SK-N-SH treated with all-trans-retinoic acid at 6 μM for 48 hours (cell line): ENCODE data around the gene NARS2.

Source experiments
- ATAC-seq: fragments of 200-7000 bp; cut with Tn5 transposase; 3 replicates; pipeline ENCODE4 v1.9.1; 2020; ENCODE audit warnings: mild to moderate bottlenecking, moderate library complexity
- ARNTL ChIP-seq: fragments of 450-650 bp; formaldehyde crosslinking; IDR thresholded peaks from 2 replicates; pipeline ENCODE4 v1.5.0; 2020; ENCODE audit warnings: low read depth, mild to moderate bottlenecking, moderate library complexity, borderline replicate concordance
- BACH2 ChIP-seq: fragments of 250-450 bp; sonication (Bioruptor Pico); IDR thresholded peaks from 2 replicates; pipeline ENCODE4 v1.9.0; 2021; ENCODE audit warnings: mild to moderate bottlenecking, borderline replicate concordance
- ESRRG ChIP-seq: fragments of 250-450 bp; sonication (Bioruptor Pico); IDR thresholded peaks from 2 replicates; pipeline ENCODE4 v1.6.1; 2021; ENCODE audit warnings: mild to moderate bottlenecking
- GLIS3 ChIP-seq: fragments of 250-450 bp; sonication (Bioruptor Pico); IDR thresholded peaks from 2 replicates; pipeline ENCODE4 v1.5.0; 2020; ENCODE audit warnings: mild to moderate bottlenecking, moderate library complexity
- ISL1 ChIP-seq: fragments of 250-450 bp; sonication (Bioruptor Pico); IDR thresholded peaks from 2 replicates; pipeline ENCODE4 v2.1.2; 2022; ENCODE audit warnings: mild to moderate bottlenecking, moderate library complexity
- OSR1 ChIP-seq: fragments of 250-450 bp; sonication (Bioruptor Pico); IDR thresholded peaks from 2 replicates; pipeline ENCODE4 v1.8.0; 2022; ENCODE audit warnings: moderate library complexity, mild to moderate bottlenecking, inconsistent platforms
- PPARA ChIP-seq: fragments of 250-450 bp; sonication (Bioruptor Pico); IDR thresholded peaks from 2 replicates; pipeline ENCODE4 v1.5.0; 2020; ENCODE audit warnings: mild to moderate bottlenecking, borderline replicate concordance
- RARB ChIP-seq: fragments of 250-450 bp; sonication (Bioruptor Pico); IDR thresholded peaks from 2 replicates; pipeline ENCODE4 v1.8.0; 2021; ENCODE audit warnings: mild to moderate bottlenecking, moderate library complexity
- TCF4 ChIP-seq: fragments of 250-450 bp; sonication (Bioruptor Pico); IDR thresholded peaks from 2 replicates; pipeline ENCODE4 v1.8.0; 2021; ENCODE audit warnings: mild to moderate bottlenecking, moderate library complexity, borderline replicate concordance
- TOX ChIP-seq: fragments of 250-450 bp; sonication (Bioruptor Pico); IDR thresholded peaks from 2 replicates; pipeline ENCODE4 v1.8.0; 2021; ENCODE audit warnings: mild to moderate bottlenecking, moderate library complexity, borderline replicate concordance
- ZC3H10 ChIP-seq: fragments of 250-450 bp; sonication (Bioruptor Pico); IDR thresholded peaks from 2 replicates; pipeline ENCODE4 v1.5.1; 2021; ENCODE audit warnings: mild to moderate bottlenecking, moderate library complexity
- ZFP3 ChIP-seq: fragments of 250-450 bp; sonication (Bioruptor Pico); IDR thresholded peaks from 2 replicates; pipeline ENCODE4 v1.5.0; 2020; ENCODE audit warnings: mild to moderate bottlenecking, moderate library complexity
- ZFP30 ChIP-seq: fragments of 450-650 bp; formaldehyde crosslinking; IDR thresholded peaks from 2 replicates; pipeline ENCODE4 v1.5.0; 2022; ENCODE audit warnings: mild to moderate bottlenecking, moderate library complexity
- ZNF565 ChIP-seq: fragments of 450-650 bp; formaldehyde crosslinking; conservative IDR thresholded peaks from 2 replicates; pipeline ENCODE4 v1.5.0; 2020; ENCODE audit warnings: low read depth, mild to moderate bottlenecking, moderate library complexity
- TF ChIP-seq, protein P1 (sequence below): fragments of 250-450 bp; sonication (Bioruptor Pico); IDR thresholded peaks from 2 replicates; pipeline ENCODE4 v1.8.0; 2020; ENCODE audit warnings: mild to moderate bottlenecking, moderate library complexity, borderline replicate concordance
- TF ChIP-seq, protein P2 (sequence below): fragments of 250-450 bp; sonication (Bioruptor Pico); IDR thresholded peaks from 2 replicates; pipeline ENCODE4 v1.5.1; 2021; ENCODE audit warnings: mild to moderate bottlenecking, moderate library complexity
- TF ChIP-seq, protein P3 (sequence below): fragments of 250-450 bp; sonication (Bioruptor Pico); IDR thresholded peaks from 2 replicates; pipeline ENCODE4 v1.5.0; 2020; ENCODE audit warnings: mild to moderate bottlenecking, moderate library complexity
- TF ChIP-seq, protein P4 (sequence below): fragments of 250-450 bp; sonication (Bioruptor Pico); IDR thresholded peaks from 2 replicates; pipeline ENCODE4 v1.8.0; 2021; ENCODE audit warnings: low read depth, mild to moderate bottlenecking, moderate library complexity, borderline replicate concordance
- TF ChIP-seq, protein P5 (sequence below): fragments of 250-450 bp; sonication (Bioruptor Pico); IDR thresholded peaks from 2 replicates; pipeline ENCODE4 v1.5.1; 2020; ENCODE audit warnings: low read depth, mild to moderate bottlenecking, moderate library complexity

NARS2 gene

DNA sequence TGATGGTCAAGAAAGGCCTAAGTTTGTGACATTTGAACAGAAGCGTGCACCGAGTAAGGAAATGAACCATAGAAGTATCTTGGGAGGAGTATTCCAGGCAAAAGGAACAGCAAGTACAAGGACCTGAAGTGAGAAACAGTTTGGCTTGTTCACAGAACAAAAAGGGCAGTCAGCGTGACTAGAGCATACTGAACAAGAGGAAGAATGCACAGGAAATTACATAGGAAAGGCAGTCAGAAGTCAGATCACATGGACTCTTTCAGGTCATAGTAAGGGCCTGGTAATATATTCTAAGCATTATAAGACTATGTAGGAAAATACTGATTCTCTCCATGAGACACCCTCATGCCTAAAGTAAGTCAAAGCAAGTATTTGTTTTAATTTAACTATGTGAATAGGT, 104.8 kb downstream of the NARS2 start:
- no peak for ATAC-seq
- no peak for TF ChIP-seq ZFP3 (CRISPR knock-in tag)
- TF ChIP-seq, protein P1, sequence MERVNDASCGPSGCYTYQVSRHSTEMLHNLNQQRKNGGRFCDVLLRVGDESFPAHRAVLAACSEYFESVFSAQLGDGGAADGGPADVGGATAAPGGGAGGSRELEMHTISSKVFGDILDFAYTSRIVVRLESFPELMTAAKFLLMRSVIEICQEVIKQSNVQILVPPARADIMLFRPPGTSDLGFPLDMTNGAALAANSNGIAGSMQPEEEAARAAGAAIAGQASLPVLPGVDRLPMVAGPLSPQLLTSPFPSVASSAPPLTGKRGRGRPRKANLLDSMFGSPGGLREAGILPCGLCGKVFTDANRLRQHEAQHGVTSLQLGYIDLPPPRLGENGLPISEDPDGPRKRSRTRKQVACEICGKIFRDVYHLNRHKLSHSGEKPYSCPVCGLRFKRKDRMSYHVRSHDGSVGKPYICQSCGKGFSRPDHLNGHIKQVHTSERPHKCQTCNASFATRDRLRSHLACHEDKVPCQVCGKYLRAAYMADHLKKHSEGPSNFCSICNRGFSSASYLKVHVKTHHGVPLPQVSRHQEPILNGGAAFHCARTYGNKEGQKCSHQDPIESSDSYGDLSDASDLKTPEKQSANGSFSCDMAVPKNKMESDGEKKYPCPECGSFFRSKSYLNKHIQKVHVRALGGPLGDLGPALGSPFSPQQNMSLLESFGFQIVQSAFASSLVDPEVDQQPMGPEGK (CRISPR knock-in tag) = no peak
- no peak for TF ChIP-seq ISL1 (CRISPR knock-in tag)
- TF ChIP-seq BACH2 (CRISPR knock-in tag) = no peak
- no peak for TF ChIP-seq TOX (CRISPR knock-in tag)
- TF ChIP-seq RARB = no peak

DNA sequence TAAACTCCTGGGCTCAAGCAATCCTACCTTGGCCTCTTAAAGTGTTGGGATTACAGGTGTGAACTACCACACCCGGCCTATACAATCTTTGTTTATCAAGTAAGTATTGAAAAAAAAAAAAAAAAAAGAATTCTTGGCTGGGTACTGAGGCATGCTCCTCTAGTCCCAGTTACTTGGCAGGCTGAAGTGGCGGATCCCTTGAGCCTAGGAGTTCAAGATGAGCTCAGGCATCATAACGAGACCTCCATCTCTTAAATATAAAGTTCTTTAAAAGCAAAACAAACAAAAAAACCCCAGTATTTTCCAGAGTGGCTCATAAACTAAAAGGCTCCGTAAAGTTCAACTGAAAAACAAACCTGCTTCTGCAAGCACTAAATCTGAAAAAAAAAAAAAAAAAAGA, 106.7 kb downstream of the NARS2 start:
- ATAC-seq = no peak

DNA sequence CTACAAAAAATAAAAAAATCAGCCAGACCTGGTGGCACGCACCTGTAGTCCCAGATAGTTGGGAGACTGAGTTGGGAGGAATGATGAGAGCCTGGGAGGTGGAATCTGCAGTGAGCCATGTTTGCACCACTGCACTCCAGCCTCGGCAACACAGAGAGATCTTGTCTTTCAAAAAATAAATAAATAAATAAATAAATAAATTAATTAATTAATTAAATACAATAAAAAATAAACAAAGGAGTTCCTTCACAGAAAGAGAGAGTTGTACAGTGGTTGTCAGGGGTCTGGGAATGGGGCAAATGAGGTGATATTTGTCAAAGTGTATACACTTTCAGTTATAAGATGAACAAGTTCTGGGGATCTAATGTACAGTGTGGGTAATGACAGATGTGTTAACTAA, 107.3 kb downstream of the NARS2 start:
- TF ChIP-seq OSR1 (CRISPR knock-in tag) = no peak
- TF ChIP-seq ZC3H10 (CRISPR knock-in tag) = no peak
- TF ChIP-seq RARB = no peak
- TF ChIP-seq, protein P2, sequence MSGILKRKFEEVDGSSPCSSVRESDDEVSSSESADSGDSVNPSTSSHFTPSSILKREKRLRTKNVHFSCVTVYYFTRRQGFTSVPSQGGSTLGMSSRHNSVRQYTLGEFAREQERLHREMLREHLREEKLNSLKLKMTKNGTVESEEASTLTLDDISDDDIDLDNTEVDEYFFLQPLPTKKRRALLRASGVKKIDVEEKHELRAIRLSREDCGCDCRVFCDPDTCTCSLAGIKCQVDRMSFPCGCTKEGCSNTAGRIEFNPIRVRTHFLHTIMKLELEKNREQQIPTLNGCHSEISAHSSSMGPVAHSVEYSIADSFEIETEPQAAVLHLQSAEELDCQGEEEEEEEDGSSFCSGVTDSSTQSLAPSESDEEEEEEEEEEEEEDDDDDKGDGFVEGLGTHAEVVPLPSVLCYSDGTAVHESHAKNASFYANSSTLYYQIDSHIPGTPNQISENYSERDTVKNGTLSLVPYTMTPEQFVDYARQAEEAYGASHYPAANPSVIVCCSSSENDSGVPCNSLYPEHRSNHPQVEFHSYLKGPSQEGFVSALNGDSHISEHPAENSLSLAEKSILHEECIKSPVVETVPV (CRISPR knock-in tag) = no peak

More for the DNA sequence above, 106.7 kb downstream of the NARS2 start:
- TF ChIP-seq ZNF565 (CRISPR knock-in tag) (no peak), ZC3H10 (CRISPR knock-in tag) (no peak)
- TF ChIP-seq, protein P3, sequence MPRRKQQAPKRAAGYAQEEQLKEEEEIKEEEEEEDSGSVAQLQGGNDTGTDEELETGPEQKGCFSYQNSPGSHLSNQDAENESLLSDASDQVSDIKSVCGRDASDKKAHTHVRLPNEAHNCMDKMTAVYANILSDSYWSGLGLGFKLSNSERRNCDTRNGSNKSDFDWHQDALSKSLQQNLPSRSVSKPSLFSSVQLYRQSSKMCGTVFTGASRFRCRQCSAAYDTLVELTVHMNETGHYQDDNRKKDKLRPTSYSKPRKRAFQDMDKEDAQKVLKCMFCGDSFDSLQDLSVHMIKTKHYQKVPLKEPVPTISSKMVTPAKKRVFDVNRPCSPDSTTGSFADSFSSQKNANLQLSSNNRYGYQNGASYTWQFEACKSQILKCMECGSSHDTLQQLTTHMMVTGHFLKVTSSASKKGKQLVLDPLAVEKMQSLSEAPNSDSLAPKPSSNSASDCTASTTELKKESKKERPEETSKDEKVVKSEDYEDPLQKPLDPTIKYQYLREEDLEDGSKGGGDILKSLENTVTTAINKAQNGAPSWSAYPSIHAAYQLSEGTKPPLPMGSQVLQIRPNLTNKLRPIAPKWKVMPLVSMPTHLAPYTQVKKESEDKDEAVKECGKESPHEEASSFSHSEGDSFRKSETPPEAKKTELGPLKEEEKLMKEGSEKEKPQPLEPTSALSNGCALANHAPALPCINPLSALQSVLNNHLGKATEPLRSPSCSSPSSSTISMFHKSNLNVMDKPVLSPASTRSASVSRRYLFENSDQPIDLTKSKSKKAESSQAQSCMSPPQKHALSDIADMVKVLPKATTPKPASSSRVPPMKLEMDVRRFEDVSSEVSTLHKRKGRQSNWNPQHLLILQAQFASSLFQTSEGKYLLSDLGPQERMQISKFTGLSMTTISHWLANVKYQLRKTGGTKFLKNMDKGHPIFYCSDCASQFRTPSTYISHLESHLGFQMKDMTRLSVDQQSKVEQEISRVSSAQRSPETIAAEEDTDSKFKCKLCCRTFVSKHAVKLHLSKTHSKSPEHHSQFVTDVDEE (CRISPR knock-in tag) = no peak
- TF ChIP-seq, protein P2 (CRISPR knock-in tag) = no peak

DNA sequence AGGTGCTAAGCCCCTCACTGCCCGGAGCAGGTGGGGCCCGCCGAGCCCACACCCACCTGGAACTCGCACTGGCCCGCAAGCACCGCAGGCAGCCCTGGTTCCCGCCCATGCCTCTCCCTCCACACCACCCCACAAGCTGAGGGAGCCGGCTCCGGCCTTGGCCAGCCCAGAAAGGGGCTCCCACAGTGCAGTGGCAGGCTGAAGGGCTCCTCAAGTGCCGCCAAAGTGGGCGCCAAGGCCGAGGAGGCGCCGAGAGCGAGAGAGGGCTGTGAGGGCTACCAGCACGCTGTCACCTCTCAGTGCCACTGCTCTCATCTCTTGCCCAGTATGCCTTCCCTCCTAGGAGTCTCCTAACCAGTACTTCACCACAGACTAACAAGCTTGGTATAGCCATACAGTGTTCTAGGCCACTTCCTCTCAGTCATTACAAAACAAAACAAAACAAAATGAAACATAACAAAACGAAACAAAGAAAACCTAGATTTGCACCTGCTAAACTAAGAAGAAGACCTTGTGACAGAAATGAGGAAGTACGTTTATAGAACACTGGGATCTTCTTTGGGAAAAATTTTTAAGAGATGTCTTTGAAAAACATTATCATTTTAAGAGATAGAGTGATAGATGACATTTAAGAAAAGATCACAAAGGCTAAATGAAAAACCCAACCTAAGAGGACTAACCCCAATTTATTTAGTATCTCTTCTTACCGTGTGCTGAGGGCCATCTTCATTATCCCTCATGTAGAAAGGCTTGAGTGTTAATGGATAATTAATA, 109.3 kb downstream of the NARS2 start:
- ATAC-seq = no peak
- no peak for TF ChIP-seq OSR1 (CRISPR knock-in tag)
- TF ChIP-seq, protein P2 (CRISPR knock-in tag) = no peak
- TF ChIP-seq, protein P4, sequence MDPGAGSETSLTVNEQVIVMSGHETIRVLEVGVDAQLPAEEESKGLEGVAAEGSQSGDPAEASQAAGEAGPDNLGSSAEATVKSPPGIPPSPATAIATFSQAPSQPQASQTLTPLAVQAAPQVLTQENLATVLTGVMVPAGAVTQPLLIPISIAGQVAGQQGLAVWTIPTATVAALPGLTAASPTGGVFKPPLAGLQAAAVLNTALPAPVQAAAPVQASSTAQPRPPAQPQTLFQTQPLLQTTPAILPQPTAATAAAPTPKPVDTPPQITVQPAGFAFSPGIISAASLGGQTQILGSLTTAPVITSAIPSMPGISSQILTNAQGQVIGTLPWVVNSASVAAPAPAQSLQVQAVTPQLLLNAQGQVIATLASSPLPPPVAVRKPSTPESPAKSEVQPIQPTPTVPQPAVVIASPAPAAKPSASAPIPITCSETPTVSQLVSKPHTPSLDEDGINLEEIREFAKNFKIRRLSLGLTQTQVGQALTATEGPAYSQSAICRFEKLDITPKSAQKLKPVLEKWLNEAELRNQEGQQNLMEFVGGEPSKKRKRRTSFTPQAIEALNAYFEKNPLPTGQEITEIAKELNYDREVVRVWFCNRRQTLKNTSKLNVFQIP (CRISPR knock-in tag) = no peak
- no peak for TF ChIP-seq PPARA (CRISPR knock-in tag)
- no peak for TF ChIP-seq ZFP3 (CRISPR knock-in tag)
- TF ChIP-seq TOX (CRISPR knock-in tag) = no peak
- no peak for TF ChIP-seq ZFP30
- TF ChIP-seq BACH2 (CRISPR knock-in tag) = no peak
- TF ChIP-seq GLIS3 = no peak
- no peak for TF ChIP-seq ZNF565 (CRISPR knock-in tag)
- no peak for TF ChIP-seq ARNTL (CRISPR knock-in tag)
- TF ChIP-seq, protein P5, sequence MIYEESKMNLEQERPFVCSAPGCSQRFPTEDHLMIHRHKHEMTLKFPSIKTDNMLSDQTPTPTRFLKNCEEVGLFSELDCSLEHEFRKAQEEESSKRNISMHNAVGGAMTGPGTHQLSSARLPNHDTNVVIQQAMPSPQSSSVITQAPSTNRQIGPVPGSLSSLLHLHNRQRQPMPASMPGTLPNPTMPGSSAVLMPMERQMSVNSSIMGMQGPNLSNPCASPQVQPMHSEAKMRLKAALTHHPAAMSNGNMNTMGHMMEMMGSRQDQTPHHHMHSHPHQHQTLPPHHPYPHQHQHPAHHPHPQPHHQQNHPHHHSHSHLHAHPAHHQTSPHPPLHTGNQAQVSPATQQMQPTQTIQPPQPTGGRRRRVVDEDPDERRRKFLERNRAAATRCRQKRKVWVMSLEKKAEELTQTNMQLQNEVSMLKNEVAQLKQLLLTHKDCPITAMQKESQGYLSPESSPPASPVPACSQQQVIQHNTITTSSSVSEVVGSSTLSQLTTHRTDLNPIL = no peak
- no peak for TF ChIP-seq ISL1 (CRISPR knock-in tag)
- no peak for TF ChIP-seq TCF4
- no peak for TF ChIP-seq ESRRG (CRISPR knock-in tag)

More for the DNA sequence above, 107.3 kb downstream of the NARS2 start:
- no peak for ATAC-seq
